SU-DHL-6 (cell line): ENCODE data around the gene MANSC4.

ENCODE experiments used
- H2AFZ ChIP-seq: fragments of 200-600 bp; sonication (generic); 2 replicates; pipeline ENCODE4 v1.6.1; 2014; ENCODE audit warnings: low read depth, mild to moderate bottlenecking, moderate library complexity, mixed read lengths, antibody characterized with exemption, low read length; ENCODE audit not compliant: severe bottlenecking
- H3F3A ChIP-seq: fragments of 200-600 bp; shearing (Covaris generic); 2 replicates; pipeline ENCODE4 v1.6.0; 2016; ENCODE audit warnings: antibody characterized with exemption, mild to moderate bottlenecking; ENCODE audit not compliant: insufficient read depth
- H3K27ac ChIP-seq: fragments of 200-600 bp; sonication (generic); 2 replicates; pipeline ENCODE4 v1.5.1; 2016; ENCODE audit warnings: low read depth, mild to moderate bottlenecking, low read length, moderate library complexity, mixed read lengths
- H3K27me3 ChIP-seq: fragments of 200-600 bp; sonication (generic), shearing (Covaris generic); 2 replicates; pipeline ENCODE4 v1.6.0; 2014; ENCODE audit warnings: mild to moderate bottlenecking, low read length
- H3K36me3 ChIP-seq: fragments of 200-600 bp; sonication (generic); 2 replicates; pipeline ENCODE4 v1.6.1; 2014; ENCODE audit warnings: mild to moderate bottlenecking, low read length, mixed read lengths
- H3K4me2 ChIP-seq: fragments of 300-600, 200-600 bp; shearing (Covaris generic), sonication (generic); 2 replicates; pipeline ENCODE4 v1.6.0; 2014; ENCODE audit warnings: low read length, low read depth, mild to moderate bottlenecking; ENCODE audit not compliant: poor library complexity, severe bottlenecking
- H3K4me3 ChIP-seq: fragments of 200-600 bp; sonication (generic); 2 replicates; pipeline ENCODE4 v1.5.1; 2014; ENCODE audit warnings: antibody characterized with exemption, low read length, mild to moderate bottlenecking, mixed read lengths; ENCODE audit not compliant: insufficient read depth, poor library complexity, severe bottlenecking
- H3K79me2 ChIP-seq: fragments of 200-600 bp; sonication (generic); 2 replicates; pipeline ENCODE4 v1.6.1; 2014; ENCODE audit warnings: mild to moderate bottlenecking, low read length, moderate library complexity; ENCODE audit not compliant: insufficient read depth
- H3K9ac ChIP-seq: fragments of 200-600 bp; sonication (generic); 2 replicates; pipeline ENCODE4 v1.7.0; 2014; ENCODE audit warnings: mild to moderate bottlenecking, low read length
- H3K9me2 ChIP-seq: fragments of 200-600 bp; sonication (generic); replicated peaks from 2 replicates; pipeline ENCODE4 v1.6.1; 2014; ENCODE audit warnings: low read length; ENCODE audit not compliant: insufficient read depth
- H3K9me3 ChIP-seq: fragments of 200-600 bp; sonication (generic); 2 replicates; pipeline ENCODE4 v1.6.1; 2014; ENCODE audit warnings: low read length, mixed read lengths; ENCODE audit not compliant: insufficient read depth
- H4K20me1 ChIP-seq: fragments of 200-600 bp; sonication (generic); 2 replicates; pipeline ENCODE4 v1.6.1; 2014; ENCODE audit warnings: low read depth, mild to moderate bottlenecking, antibody characterized with exemption, low read length, moderate library complexity, mixed read lengths
- EZH2phosphoT487 ChIP-seq: fragments of 200-600 bp; sonication (generic), shearing (Covaris generic); conservative IDR thresholded peaks from 2 replicates; pipeline ENCODE4 v1.6.1; 2018; ENCODE audit warnings: mild to moderate bottlenecking, antibody characterized with exemption, low read length, moderate library complexity, mixed read lengths
- TF ChIP-seq, protein P1 (sequence below): fragments of 200-600 bp; sonication (generic); IDR thresholded peaks from one replicate; pipeline ENCODE4 v1.5.1; 2017; ENCODE audit warnings: antibody characterized with exemption, mild to moderate bottlenecking, low read length, moderate library complexity; ENCODE audit not compliant: insufficient read depth, poor library complexity, severe bottlenecking

The MANSC4 gene

DNA sequence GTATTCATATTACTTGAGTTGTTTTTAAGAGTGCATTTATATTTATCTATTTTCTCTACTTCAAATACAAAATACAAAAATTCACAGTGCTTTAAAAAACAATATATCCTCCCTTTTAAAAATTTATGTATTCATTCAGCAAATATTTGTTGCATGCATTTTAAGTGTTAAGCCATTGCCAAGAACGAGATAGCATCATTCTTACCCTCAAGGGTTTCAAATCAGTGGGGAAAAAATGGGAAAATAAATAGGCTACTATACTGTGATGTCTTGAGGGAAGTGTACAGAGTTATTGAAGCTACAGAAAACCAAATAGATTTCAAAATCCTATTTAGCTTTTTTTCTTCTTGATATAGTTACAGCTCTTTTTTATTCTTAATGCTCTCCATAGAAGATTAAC is 46.2 kb downstream of the MANSC4 start:
- no peak for TF ChIP-seq EZH2phosphoT487
- TF ChIP-seq, protein P1, sequence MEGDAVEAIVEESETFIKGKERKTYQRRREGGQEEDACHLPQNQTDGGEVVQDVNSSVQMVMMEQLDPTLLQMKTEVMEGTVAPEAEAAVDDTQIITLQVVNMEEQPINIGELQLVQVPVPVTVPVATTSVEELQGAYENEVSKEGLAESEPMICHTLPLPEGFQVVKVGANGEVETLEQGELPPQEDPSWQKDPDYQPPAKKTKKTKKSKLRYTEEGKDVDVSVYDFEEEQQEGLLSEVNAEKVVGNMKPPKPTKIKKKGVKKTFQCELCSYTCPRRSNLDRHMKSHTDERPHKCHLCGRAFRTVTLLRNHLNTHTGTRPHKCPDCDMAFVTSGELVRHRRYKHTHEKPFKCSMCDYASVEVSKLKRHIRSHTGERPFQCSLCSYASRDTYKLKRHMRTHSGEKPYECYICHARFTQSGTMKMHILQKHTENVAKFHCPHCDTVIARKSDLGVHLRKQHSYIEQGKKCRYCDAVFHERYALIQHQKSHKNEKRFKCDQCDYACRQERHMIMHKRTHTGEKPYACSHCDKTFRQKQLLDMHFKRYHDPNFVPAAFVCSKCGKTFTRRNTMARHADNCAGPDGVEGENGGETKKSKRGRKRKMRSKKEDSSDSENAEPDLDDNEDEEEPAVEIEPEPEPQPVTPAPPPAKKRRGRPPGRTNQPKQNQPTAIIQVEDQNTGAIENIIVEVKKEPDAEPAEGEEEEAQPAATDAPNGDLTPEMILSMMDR: no peak
- no peaks in the 10 kb centered on the region for H3K9me2 ChIP-seq
- peaks cover 11% of the 10 kb centered on the region; the same call in 1 of the 2 replicates for H3F3A ChIP-seq
- H3K27ac ChIP-seq: no peak overlapping the region
- no peak overlapping the region for H3K9ac ChIP-seq
- H4K20me1 ChIP-seq: no peaks in the 10 kb centered on the region
- no peaks in the 10 kb centered on the region for H3K9me3 ChIP-seq
- H3K27me3 ChIP-seq: no peaks in the 10 kb centered on the region
- H3K4me3 ChIP-seq: no peak overlapping the region
- H2AFZ ChIP-seq: no peak overlapping the region
- H3K4me2 ChIP-seq: no peak overlapping the region
- H3K79me2 ChIP-seq: no peaks in the 10 kb centered on the region
- H3K36me3 ChIP-seq: peaks cover 40% of the 10 kb centered on the region

DNA sequence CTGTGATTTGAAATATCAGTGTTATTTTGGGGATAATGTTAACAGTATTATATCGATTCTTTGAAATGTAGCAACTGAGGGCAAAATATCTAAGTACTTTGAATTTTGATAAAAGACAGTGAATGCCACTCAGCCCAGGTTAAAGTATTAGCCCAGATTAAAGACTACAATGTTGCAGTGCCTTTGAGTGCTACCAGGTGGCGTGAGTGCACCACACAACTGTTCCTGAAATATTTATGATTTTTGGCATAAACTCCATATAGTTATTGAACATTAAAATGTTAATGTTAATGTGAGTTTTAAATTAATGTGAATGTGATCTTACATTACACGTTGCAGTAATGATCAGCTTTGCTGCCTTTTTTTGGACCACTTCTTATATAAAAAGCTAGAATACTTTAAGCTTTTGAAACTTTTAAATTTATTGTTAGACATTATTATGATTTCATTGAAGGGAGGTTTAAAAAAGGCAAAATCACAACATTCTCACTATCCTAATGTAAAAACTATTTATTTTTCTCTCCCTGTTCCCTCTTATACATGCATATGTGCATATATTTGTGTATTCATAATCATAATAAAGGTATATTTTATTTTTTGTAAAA is 46.9 kb downstream of the MANSC4 start:
- TF ChIP-seq, protein P1: peak; percentile 74
- no peak for TF ChIP-seq EZH2phosphoT487
- H3K4me3 ChIP-seq: no peak overlapping the region
- no peak overlapping the region for H2AFZ ChIP-seq
- H3K36me3 ChIP-seq: peaks cover 36% of the 10 kb centered on the region
- no peaks in the 10 kb centered on the region for H3K79me2 ChIP-seq
- H3K27ac ChIP-seq: no peak overlapping the region
- no peaks in the 10 kb centered on the region for H4K20me1 ChIP-seq
- no peaks in the 10 kb centered on the region for H3K9me3 ChIP-seq
- H3F3A ChIP-seq: peaks cover 11% of the 10 kb centered on the region; the same call in 1 of the 2 replicates
- no peaks in the 10 kb centered on the region for H3K27me3 ChIP-seq
- H3K4me2 ChIP-seq: no peak overlapping the region
- H3K9ac ChIP-seq: no peak overlapping the region
- H3K9me2 ChIP-seq: no peaks in the 10 kb centered on the region

- Histone ChIP-seq H4K20me1 (no peaks in the 10 kb centered on the region), H3K9me2 (no peaks in the 10 kb centered on the region), H3K79me2 (no peaks in the 10 kb centered on the region), H3K9ac (no peak overlapping the region), H3K27ac (no peak overlapping the region), H3K9me3 (no peaks in the 10 kb centered on the region), H3K36me3 (peaks cover 31% of the 10 kb centered on the region), H2AFZ (no peak overlapping the region), H3K4me3 (no peak overlapping the region), H3F3A (peaks cover 11% of the 10 kb centered on the region; the same call in 1 of the 2 replicates), H3K4me2 (no peak overlapping the region), H3K27me3 (no peaks in the 10 kb centered on the region)
- TF ChIP-seq EZH2phosphoT487: no peak
- TF ChIP-seq, protein P1: no peak
Observed at GRCh38 chr12:27732281-27732680, 47.8 kb downstream of the MANSC4 start.
